ENCODE measurements around the gene NUP205.

NUP205 gene, protein sequence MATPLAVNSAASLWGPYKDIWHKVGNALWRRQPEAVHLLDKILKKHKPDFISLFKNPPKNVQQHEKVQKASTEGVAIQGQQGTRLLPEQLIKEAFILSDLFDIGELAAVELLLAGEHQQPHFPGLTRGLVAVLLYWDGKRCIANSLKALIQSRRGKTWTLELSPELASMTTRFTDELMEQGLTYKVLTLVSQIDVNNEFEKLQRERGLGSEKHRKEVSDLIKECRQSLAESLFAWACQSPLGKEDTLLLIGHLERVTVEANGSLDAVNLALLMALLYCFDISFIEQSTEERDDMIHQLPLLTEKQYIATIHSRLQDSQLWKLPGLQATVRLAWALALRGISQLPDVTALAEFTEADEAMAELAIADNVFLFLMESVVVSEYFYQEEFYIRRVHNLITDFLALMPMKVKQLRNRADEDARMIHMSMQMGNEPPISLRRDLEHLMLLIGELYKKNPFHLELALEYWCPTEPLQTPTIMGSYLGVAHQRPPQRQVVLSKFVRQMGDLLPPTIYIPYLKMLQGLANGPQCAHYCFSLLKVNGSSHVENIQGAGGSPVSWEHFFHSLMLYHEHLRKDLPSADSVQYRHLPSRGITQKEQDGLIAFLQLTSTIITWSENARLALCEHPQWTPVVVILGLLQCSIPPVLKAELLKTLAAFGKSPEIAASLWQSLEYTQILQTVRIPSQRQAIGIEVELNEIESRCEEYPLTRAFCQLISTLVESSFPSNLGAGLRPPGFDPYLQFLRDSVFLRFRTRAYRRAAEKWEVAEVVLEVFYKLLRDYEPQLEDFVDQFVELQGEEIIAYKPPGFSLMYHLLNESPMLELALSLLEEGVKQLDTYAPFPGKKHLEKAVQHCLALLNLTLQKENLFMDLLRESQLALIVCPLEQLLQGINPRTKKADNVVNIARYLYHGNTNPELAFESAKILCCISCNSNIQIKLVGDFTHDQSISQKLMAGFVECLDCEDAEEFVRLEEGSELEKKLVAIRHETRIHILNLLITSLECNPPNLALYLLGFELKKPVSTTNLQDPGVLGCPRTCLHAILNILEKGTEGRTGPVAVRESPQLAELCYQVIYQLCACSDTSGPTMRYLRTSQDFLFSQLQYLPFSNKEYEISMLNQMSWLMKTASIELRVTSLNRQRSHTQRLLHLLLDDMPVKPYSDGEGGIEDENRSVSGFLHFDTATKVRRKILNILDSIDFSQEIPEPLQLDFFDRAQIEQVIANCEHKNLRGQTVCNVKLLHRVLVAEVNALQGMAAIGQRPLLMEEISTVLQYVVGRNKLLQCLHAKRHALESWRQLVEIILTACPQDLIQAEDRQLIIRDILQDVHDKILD (N-terminal part only)

GRCh38 chr7:135557455-135558336, at the start of gene NUP205:
NUP205 (plus strand) TSS chr7:135557917; CDS start chr7:135557945, 28 bp downstream.
- peak; percentile 93 for DNase-seq

- DNase-seq = peak; percentile 88
Observed at GRCh38 chr7:135508883-135509588, 48.7 kb upstream of the NUP205 start.

GRCh38 chr7:135509589-135509838, 48.2 kb upstream of the NUP205 start:
- no peak for DNase-seq

- peak; percentile 98 for DNase-seq
Observed at GRCh38 chr7:135509839-135510591, 47.7 kb upstream of the NUP205 start, which contains the start of gene CNOT4. CNOT4 (minus strand) TSS chr7:135510102; CDS start chr7:135438331, 71,771 bp downstream.

GRCh38 chr7:135510592-135511183, 47.0 kb upstream of the NUP205 start:
- DNase-seq = peak; percentile 45

- peak; percentile 90 for DNase-seq
Observed at GRCh38 chr7:135512135-135512887, 45.4 kb upstream of the NUP205 start.

- DNase-seq = no peak
Observed at GRCh38 chr7:135514856-135515255, 42.9 kb upstream of the NUP205 start.

DNA sequence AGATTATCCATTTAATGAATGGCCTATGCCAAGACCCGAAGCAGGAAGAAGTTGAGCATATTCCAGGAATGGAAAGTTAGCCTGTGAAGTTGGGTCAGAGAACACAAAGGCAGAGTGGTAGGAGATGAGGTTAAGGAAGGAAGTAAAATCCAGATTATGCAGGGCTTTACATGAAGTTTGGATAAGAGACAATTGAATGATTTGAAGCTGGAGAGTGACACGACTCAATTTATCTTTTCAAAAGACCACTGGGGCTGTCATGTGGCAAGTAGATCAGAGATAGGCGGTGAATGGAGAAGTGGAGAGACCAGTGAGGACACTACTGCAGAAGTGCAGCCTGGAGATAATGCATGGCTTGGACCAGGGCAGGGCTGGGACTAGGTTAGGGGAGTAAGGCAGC, 40.7 kb upstream of the NUP205 start:
- DNase-seq = peak; percentile 90

DNA sequence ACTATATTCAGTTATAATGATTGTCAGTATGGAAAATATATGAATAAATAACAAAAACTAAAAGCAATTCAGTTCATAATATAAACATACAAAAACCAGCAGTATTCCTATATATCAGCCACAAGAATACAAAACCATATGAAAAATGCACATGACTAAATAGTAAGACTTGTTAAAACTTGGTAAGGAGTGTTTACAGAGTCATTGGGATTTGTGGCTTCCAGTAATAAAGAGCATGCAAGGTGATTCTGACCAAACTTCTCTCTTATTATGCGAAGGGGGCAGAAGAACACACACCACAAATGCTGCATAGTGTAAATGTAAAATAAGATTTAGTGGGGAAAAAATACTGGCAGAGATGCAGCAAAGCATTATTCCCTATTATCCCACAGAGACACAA, 39.0 kb upstream of the NUP205 start:
- no peak for DNase-seq

DNA sequence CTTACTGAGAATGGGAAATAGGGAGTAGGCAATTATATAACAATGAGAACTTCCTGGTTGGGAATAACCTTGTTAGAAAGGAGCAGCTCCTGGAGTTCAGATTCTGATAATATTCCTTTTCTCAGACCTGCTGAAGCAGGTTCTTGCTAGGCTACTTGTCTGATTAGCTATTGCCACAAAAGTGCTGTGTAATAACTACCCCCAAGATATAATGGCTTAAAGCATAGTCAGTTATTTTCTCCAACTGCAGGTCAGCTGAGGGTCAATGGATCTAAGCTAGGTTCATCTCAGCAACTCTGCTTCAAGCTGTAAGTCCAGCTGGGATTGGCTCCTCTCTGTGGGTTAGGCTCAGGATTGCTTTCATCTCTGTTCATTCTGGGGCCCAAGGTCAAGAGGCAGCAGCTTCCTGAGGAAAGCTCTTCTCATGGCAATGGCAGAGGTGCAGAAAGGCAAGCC, 38.5 kb upstream of the NUP205 start:
- no peak for DNase-seq

- DNase-seq = no peak
Observed at GRCh38 chr7:135519871-135520270, 37.8 kb upstream of the NUP205 start.

GRCh38 chr7:135522509-135522908, 35.2 kb upstream of the NUP205 start:
- no peak for DNase-seq

DNA sequence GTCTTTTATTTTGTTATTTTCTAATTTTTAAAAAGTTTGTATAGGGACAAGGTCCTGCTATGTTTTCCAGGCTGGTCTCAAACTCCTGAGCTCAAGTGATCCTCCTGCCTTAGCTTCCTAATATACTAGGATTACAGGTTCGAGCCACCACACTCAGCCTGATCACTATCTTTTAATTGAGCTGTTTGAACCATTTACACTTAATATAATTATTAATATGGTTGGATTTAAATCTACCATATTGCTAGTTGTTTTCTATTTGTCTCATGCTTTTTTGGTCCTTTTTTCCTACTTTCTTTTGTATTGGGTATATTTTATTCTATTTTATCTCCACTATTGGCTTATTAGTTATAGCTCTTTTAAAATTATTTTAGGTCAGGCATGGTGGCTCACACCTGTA, 34.6 kb upstream of the NUP205 start:
- DNase-seq = no peak

DNA sequence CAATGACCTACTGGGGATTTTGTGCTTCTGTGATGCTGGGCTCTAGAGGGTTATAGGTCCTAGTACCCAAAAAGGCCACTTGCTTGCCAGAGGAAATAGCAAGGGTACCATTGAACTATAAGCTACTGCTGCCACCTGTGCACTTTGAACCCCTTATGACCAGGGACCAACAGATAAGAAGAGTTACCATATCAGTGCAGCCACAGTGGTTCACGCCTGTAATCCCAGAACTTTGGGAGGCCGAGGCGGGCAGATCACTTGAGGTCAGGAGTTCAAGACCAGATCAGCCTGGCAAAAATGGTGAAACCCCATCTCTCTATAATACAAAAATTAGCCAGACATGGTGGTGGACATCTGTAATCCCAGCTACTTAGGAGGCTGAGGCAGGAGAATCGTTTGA, 32.3 kb upstream of the NUP205 start:
- DNase-seq = no peak

DNA sequence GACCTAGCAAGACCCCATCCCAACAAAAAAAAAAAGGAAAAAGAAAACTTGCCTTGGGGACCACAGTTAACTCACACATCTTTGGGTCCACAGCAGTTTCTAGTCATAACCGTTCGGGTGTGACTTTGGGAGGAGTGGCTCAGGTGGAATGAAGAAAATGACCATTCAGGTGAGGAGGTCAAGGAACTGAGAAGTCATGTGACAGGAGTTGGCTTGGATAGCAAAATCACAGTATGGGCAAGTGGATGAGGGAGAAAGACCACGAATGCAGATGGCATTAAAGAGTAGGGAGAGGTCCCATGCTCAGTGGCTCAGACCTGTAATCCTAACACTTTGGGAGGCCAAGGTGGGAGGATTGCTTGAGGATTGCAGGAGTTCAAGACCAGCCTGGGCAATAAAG, 30.7 kb upstream of the NUP205 start:
- DNase-seq = no peak

DNA sequence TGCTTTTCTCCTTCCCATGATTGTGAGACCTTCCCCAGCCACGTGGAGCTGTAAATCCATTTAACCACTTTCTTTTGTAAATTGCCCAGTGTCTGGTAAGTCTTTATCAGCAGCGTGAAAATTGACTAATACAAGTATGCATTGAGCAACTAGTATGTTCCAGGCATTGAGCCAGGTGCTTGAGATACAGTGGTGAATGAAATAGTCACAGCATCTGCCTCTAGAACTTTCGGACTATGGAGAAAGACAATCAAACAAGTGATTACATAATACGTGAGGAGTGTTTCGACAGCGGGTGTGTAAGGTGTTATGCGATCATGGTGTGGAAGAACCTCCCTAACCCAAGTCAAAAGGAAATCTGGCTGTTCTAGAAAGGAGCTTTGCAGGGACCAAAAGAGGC, 21.6 kb upstream of the NUP205 start:
- no peak for DNase-seq

- DNase-seq = no peak
Observed at GRCh38 chr7:135537453-135537852, 20.3 kb upstream of the NUP205 start.

DNA sequence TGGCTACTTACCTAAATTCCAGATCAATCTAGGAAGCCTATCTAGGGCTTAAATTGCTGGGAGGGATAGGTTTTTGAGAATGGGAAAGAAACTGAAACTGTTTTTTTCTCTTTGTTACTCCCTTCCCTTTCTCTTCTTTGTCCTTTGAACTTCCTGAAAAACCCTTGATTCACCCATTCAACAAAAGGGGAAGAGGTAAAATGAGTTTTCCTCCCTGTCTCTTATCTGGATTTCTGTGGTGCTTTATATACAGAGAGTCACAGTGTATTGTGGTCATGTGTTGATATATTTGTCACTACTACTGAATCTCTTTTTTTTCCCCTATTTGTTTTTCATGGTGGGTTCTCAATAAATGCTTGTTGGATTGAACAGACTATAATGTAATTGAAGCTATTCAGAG, 19.8 kb upstream of the NUP205 start:
- DNase-seq = no peak

DNA sequence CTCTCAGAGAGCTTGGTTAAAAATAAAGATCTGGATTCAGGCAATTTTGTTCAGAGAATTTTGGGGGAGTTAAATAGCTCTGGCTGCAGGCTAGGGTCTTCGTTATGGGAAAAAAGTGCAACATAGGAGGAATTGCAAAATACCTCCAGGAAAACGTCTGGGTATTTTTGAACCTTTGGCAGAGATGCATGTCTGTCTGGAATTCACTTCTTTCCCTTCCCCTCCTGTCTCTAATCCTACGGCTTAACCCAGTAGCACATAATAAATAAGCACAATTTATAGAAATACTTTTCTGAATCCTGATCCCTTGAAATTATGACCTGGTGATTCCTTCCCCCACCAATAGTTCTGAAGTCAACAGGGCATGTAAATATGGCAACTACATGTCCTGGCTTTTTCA, 19.3 kb upstream of the NUP205 start:
- no peak for DNase-seq
